Measurements from ENCODE around the gene ITPKB.
"Not testable (repeated sequence)": the region's sequence is repeated elsewhere in the genome, so short reads cannot be mapped to it uniquely, and the experiment has no call there.

Gene ITPKB

GRCh38 chr1:226648421-226648820, 90.7 kb downstream of the ITPKB start:
- no peak for DNase-seq

GRCh38 chr1:226647719-226648118, 91.4 kb downstream of the ITPKB start:
- DNase-seq: no peak

GRCh38 chr1:226646870-226647449, 92.1 kb downstream of the ITPKB start:
- DNase-seq: no peak

- no peak for DNase-seq
Measured at GRCh38 chr1:226646026-226646869, 92.8 kb downstream of the ITPKB start.

GRCh38 chr1:226645279-226645976, 93.7 kb downstream of the ITPKB start:
- no peak for DNase-seq

GRCh38 chr1:226644541-226645176, 94.4 kb downstream of the ITPKB start:
- no peak for DNase-seq

GRCh38 chr1:226643611-226644540, 95.2 kb downstream of the ITPKB start:
- DNase-seq: peak; percentile 77

- peak; percentile 90 for DNase-seq
Measured at GRCh38 chr1:226643177-226643576, 95.9 kb downstream of the ITPKB start.

- DNase-seq: no peak
Measured at GRCh38 chr1:226642421-226642820, 96.7 kb downstream of the ITPKB start.

GRCh38 chr1:226641671-226642231, 97.3 kb downstream of the ITPKB start:
- no peak for DNase-seq

- no peak for DNase-seq
Measured at GRCh38 chr1:226640321-226641136, 98.6 kb downstream of the ITPKB start.

- no peak for DNase-seq
Measured at GRCh38 chr1:226639631-226640061, 99.4 kb downstream of the ITPKB start.

- not testable (repeated sequence) for DNase-seq
Measured at GRCh38 chr1:226639206-226639605, 99.9 kb downstream of the ITPKB start.

GRCh38 chr1:226638608-226639007, 100.5 kb downstream of the ITPKB start:
- DNase-seq: no peak

- no peak for DNase-seq
Measured at GRCh38 chr1:226638001-226638601, 101.0 kb downstream of the ITPKB start.

GRCh38 chr1:226637147-226637935, 101.7 kb downstream of the ITPKB start:
- DNase-seq: no peak

GRCh38 chr1:226636847-226637096, 102.3 kb downstream of the ITPKB start:
- no peak for DNase-seq

GRCh38 chr1:226635456-226635941, 103.6 kb downstream of the ITPKB start:
- DNase-seq: no peak

GRCh38 chr1:226634611-226635246, 104.4 kb downstream of the ITPKB start:
- DNase-seq: no peak
